Putamen (tissue), 1 donor: Measurements from ENCODE around the gene CDCA4.
A peak's percentile ranks its signal among the peaks of the same experiment; 100 is the strongest.

Experiments
- DNase-seq: peaks from one replicate; pipeline ENCODE4 v3.0.0-alpha.2; 2016; ENCODE audit warnings: low spot score

Gene CDCA4

DNA sequence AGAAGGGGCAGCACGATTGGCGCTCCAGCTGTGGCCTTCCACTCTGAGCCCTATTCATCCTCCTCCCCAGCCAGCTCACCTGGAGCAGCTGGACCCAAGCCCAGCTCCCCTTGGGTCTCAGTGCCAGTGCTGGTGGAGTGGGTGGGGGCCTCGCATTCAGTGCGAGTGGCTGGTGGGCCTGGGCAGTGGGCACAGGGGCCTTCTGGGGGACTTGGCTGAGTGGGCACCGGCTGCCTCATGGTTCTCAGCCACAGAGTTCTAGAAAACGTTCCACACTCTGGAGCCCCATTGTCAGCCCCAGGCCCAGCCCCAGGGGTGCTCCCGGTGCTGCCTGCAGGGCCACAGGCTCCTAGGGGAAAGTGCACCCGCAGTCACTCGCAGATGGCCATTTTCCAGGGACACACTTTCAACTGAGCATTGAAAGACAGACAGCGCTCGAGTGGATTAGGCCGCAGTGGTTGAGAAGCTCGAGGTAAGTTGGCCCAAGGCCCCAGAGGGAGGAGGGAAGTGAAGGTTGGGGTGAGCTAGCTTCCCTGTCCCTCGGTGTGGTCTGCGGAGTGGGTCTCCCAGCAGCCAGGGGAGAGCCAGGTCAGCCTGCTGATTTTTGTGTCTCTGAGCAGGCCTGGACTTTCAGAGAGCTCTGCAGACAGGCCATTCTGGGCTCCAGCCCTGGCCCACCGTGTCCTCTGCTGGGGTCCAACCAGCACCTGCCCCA, 31.5 kb downstream of the CDCA4 start:
- DNase-seq: no peak

DNA sequence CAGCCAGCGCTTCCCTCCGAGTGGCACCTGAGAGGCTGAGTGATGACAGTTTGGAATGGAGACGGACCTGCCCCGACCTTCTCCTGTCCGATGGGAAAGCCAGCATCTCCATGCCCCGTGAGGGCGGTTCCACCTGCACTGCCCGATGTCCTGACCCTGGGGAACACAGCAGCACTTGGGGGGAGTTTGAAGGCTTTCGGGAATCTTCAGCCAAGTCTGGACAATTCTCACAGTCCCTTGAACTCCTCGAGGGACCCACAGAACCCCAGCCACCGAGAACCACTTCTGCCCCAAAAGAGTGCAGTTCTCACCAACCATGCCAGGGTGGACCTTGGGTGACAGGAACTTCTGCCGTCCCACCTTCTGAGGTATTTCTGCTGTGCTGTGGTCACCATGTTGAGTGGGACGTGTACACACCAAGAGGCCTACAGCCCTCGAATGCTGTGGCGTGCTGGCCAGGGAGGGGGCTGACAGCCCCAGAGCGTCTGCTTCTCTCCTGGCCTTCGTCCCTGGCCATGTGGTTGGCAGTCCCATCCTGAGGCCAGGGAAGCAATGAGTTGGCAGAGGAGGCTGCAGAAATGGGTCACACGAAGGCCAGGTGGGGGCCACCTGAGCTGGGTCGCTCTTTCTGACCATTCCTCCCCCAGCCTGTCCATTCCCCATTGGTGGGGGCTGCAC, 34.3 kb downstream of the CDCA4 start:
- DNase-seq: no peak

DNA sequence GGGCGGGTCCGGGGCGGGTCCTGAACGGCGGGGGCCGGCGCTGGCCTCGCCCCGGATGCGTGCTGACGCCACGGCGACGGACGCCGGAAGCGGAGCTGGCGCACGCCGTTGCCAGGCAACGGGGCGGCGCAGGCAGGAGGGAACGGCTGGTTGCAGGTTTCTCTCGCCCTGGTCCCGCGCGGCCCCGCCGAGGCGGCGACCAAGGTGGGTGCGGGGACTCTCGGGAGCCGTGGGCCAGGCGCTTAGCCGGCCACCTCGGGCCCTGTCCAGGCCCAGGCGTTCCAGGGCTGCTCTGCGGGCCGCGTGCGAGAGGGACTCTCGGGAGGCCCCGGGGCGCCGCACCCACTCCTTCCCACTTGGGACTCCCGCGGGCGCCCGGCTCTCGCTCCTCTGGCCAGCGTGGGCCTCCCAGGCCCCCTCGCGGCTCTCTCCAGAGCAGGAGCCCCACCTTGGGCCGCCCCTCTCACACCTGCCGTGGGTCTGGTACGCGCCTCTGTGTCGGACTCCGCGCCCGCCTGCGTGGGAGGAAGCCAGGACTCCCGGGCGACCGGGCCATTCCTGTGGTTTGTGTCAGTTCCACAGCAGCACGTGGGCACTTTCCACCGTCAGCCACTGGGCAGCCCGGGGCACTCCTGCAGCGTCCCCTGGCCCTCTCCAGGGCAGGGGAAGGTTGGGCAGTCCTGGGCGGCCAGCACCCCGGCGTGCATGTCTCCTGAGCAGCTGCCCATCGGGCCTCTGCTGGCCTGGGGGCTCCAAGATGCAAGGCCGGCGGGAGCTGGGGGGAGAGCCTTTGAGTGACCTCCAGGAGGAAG, 35.0 kb downstream of the CDCA4 start, which contains the start of gene CLBA1:
Gene CLBA1, plus strand, starts transcription at position 114 of the 812 bp plus-strand sequence. Its CDS starts 644 bp downstream, at position 758.
- peak; percentile 91 for DNase-seq

DNA sequence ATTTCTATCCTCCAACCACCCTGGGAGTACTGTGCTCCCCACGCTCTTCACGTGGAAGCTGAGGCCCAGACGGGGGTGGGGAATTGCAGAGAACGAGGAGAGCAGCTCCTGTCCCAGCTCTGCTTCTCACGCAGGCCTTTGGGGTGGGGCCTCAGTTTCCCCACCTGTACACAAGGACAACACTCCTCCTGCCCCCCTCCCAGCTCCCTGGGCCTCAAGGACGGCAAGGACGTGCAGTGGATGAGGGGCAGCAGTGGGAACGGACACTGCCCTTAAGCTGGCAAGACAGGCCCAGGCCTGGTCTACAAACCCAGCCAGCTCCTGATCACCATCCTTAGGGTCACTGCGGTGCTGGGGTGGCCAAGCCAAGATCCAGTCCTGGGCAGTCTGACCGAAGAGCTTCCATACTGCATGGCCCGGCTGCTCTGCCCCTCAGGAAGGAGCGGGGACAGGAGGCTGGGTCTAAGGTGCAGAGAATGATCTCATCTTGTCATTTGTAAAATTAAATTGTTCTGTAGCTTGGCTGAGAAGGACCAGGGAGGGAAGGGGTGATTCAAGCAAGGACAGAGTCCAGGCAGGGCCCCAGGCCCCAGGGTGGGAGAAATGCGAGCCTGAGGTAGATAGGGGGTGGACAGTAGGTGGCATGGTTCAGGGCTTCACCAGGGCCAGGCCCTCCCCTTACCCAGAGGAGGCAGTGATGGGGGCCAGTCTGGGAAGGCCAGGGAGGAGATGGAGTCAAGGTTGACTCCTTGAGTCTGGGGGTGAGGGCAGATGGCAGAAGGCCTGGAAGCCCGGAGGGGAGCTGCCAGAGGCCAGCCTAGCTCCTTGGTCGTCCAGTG, 36.6 kb downstream of the CDCA4 start:
- no peak for DNase-seq

DNA sequence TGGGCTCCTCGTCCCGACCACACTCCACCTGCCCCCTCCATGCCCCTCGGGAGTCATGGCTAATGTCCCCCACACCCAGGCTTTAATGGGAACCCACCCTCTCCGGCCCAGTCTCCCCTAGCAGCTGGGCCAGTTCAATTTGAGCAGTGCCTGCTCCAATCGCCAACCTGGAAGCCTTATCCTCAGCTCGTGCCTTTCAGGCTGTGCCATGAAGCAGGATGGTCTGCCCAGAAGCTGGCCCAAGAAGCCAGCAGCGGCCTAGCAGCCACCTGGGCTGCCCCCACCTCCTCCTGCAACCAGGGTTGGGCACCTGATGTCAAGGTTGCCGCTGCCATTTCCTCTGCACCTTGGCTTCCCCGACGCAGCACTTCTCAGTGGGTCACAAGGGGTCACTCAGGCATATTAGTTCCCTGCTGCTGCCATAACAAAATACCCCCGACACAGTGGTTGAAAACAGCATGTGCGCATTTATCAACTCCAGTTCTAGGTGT, 37.6 kb downstream of the CDCA4 start:
- DNase-seq: no peak

DNA sequence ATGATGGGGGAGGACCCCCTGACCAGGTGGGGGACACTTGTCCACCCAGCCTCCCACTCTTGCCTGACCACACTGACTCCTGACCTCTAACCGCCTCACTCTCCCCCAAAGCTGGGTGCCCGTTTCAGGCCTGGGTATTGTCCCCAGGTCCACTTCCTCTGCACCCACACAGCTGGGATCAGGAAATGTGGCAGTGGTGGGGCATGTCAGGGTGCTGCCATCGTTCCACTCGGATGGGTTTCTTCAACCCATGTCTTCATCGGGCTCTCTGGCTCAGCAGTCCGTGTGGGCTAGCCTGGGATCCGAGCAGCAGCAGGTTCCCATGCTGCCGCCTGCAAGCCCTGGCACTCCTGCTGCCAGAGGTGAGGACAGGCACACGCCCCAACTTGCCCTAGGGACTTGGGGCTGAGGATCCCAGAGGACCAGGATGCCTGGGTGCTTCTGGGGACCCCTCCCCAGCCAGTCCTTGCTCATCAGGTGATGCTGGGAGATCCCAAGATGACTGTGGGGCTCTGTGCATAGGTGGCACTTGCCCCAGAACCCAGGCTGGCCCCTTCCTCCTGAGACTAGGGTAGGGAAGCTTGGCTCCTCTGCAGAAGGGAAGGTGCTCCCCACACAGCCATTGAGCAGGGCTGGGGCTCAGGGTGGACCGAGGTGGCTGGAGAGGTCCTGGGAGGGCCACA, 38.2 kb downstream of the CDCA4 start:
- DNase-seq: no peak

DNA sequence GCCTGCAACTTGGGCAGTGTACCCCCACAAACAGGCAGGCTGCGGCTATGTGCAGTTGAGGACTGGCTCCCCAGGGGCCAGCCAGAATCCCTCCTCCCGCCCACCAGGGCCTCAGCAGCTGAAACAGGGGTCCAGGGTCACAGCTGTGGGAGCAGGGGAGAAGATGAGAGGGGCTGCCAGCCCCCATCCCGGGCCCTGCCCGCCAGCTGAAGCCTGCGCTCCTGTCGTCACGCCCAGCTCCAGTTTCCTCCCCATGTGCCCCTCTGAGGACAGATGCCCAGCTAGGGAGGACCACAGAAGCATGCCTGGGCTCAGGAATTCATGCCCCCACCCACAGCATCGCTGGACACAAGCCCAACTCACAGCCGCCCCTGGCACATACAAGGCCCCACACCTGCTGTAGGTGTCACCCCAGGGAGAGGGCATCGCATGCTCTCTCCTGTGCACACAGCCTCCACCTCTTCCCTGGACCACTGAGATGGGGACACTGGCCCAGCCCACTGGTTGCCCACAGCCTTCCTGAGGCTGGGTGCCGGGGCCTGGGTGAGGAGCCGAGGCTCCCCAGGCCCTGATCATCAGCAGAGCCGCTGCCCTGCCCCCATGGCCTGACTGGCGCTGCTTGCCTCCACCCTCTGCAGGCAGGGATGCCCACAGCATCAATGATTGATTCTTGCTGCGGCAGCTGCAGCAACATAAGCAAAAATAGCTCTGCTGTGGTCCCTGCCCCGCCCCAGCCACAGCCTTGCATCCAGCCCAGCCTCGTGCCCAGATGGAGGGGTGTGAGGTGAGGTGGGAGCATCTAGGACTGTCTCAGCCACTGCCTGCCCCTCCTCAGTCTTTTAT, 39.0 kb downstream of the CDCA4 start:
- no peak for DNase-seq

DNA sequence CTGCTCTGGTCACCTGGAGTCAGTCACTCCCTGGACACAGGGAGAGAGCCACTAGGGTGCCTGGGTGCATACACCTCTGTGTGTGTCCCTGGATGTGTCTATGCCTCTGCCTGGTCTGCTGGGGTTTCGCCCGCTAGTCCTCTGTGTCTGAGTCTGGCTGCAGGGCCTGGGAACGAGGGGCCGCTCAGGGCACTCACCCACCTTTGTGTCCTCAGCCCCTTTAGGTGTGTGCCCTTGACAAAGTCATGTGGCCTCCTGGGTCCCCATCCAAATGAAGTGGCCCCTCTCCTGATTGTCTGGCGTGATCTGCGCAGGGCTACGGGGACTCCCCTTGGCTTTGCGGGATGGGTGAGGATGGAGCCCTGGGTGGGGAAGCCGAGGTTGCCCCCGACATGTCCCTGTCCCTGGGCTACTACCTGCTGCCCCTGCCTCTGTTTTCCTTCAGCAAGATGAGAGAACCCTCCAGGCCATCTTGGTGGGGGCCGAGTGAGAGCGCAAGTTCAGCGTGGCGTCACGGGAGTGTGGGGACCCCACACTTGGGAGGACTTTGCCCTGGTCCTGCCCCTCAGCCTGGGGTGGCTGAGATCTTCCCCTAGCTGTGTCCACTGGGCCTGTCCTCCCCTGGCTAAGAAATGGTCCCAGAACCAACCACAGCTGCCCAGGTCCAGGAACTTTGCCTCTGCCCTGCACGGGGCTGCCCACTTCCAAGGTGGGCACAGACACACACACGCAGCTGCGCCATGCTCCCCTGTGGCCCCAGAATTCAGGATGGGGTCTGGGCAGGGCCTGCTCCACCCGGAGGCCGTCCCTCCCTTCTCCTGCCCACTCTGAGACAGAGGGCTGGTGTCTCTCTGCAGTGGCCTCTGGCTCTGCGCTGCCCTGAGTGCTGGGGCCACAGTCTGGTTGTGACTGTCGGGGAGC, 40.0 kb downstream of the CDCA4 start:
- DNase-seq: no peak

DNA sequence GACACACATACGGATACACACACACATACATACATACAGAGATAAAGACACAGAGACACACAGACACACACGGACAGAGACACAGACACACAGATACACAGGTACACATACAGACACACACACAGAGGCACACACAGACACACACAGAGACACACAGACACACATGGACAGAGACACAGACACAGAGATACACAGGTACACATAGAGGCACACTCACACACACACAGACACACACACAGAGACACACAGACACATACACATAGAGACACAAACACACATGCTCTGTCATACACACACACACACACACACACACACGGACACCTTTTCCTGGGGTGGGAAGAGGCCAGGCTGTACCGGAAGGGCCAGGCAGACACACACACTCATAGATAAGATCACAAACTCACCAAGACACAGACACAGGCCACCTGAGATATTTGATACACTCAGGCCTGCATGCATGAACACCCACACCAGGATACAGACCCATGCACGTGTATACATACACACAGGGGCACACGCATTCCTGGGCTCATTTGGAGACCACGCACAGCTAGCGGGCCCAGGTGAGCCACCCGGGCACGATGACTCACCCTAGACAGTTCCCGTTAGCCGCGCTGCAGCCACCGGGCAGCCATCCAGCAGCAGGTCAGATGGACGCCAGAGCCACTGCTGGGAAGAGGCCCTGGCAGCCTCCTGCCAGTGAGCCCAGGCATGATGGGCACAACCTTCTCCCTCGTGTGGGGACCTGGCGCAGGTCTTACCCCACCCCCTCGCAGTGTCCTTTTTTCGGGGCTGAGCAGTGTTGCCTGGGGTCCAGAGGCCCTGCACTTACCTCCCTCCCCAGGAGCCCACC, 40.9 kb downstream of the CDCA4 start:
- no peak for DNase-seq

DNA sequence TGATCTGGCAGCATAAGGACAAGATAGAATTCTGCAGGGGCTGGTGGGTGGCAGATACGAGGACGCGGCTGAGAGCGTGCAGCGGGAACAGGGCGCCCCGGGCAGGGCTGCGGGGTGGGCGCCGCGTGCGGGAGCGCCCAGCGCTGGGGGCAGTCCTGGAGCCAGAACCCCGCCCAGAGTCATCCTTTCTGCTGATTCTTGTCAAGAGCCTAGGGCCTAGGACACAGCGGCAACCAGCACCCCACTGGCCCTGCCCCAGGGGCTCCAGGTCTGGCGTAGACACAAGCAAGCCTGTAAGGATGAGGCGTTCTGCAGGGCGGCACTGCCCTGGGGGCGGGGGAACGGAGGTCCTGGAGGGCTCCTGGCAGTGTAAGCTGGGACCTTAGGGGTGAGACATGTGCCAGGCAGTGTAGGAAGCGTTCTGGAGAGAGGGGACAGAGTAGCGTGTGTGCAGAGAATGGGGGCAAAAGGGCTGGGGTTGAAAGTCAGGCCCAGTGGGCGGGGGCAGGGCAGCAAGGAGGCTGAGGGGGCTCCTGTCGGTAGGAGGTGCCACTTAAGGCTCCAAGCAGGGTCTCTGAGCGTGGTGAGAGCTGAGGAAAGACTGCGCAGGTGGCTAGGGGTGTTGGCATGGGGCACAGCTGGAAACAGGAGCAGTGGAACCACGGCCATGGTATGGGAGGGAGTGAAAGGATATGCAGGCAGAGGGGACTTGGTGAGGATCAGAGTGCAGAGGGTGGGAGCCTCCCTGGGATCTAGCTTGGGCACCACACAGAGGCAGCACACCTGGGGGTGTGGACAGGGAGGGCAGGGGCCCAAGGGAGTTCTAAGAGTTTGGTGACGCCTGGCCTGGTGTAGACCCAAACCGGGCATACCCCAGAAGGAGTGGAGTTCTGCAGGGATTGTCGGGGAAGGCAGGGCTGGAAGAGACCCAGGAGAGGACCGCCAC, 41.9 kb downstream of the CDCA4 start:
- no peak for DNase-seq

DNA sequence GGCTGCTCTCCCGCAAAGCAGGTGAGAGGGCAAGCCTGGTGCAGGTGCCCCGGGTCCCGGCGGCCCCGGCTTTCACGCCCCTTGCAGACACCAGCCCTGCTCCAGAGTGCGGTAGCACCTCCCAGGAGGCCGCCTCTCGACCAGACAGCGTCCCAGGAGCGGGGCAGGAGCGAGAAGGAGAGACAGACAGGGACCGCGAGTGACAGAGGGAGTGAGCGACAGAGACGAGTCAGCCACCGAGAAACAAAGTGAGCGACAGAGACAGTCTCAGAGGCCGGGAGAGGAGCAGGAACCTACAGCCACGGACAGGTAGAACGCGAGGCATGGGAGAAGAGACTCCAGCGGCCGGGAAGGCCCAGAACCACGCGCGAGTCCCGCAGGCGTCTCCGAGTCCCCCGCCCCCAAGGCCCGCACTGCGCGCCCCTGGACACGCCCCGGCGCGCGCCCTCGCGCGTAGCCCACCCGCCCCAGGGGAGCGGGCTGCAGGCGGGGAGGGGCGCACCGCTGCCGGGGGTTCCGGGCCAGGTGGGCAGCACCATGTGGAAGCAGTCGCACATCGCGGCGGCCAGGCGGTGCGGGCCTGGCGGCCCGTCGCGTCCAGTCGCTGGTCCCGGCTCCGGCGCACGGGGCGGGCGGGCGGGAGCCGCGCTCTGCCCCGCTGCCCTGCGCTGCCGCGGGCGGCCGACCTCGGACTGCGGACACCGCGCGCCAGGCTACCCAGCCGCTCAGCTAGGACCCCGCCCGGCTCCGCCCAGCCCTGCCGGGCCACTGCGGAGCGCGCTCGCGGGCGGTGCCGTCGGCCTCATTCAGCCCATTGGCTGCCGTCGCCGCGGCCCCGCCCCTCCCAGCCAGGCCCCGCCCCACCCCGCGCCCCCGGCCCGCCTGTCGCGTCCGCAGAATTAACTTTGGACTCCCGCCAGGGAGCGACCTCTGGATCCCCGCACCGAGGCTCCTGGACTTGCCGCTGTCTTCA, 42.9 kb downstream of the CDCA4 start, which contains the start of gene AHNAK2:
Gene AHNAK2, minus strand, starts transcription at position 694 of the 973 bp plus-strand sequence. Its CDS starts 137 bp downstream, at position 557.
- no peak for DNase-seq

DNA sequence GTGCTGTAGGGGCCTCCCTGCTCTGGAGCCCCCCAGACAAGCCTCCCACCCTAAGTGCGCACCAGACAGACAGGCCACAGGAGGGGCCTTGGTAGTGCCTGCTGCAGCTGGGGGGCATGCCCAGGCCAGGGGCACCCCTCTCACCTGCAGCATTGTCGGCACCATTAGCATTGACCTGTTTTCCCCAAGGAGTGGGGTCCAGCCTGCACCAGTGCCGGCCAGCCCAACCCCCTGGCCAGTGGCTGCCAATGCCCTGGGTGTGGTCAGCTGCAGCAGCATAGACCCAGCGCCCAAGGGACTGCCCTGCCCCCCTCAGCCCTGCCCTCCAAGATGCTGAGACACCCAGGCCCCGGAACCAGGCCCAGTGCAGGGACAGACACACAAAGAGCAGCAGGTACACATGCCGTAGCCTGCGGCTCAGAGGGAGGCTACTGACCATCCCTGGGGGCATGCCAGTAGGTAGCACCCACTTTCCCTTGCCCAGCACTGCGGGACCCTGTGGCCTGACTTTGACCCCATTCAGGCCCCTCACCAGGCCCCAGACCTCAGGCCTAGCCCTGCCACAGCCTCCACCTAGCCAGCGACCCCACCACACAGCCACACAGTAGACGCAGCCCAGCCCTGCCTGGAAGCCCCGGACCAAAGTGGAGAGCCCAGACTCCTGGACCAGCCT, 43.7 kb downstream of the CDCA4 start:
- no peak for DNase-seq

DNA sequence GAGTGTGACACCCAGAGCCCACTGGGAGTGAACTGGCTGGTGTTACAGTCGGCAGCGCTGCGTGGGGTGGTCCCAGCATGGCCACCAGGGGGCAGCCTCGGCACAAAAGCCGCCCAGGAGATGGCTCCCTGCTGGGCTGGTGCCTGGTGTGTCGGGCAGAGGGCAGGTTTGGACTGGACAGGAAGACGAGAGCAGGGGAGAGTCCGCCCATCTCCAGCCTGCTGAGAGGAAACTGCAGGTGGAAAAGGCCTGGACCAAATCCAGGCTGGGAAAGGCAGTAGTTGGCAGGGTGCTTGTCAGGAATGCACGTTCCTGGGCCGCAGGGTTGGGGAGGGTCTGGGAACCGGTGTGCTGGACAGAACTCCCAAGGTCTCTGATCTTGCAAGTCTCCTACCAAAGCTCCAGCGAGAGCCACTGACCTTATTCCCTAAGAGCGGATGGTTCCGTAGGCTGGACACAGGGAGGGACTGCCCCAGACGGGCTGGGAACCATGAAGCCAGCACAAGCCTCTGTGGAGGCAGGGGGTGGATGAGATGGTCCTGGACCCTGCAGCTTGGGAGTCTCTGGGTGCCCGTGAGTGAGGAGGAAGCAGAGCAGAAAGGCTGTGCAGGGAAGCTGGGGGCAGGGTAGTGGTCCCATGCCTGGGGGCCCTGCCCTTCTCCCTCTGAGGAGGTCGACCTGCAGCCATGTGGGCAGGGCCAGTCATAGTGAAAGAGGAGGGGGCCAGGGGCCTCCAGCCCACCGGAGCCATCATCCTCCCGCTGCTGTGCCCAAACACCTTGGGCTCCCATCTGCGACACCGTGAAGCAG, 44.5 kb downstream of the CDCA4 start:
- DNase-seq: peak; percentile 34
